ENCODE results near the gene GLIPR2.

GRCh38 chr9:36158917-36159316, 22.4 kb downstream of the GLIPR2 start:
- TF ChIP-seq CTCF (IDR thresholded peaks at IDR 0.05) (no peak), POLR2A (IDR thresholded peaks at IDR 0.05) (no peak)

Data from heart left ventricle (tissue), 13 donors.